OCI-LY3 (cell line): ENCODE measurements around the gene LRRC7.

Experiments used
- H2AFZ ChIP-seq: fragments of 200-600, 300-600 bp; shearing (Covaris generic); 2 replicates; pipeline ENCODE4 v1.6.0; 2014; ENCODE audit warnings: antibody characterized with exemption, low read depth, low read length
- H3K27ac ChIP-seq: fragments of 200-600, 300-600 bp; sonication (generic); 2 replicates; pipeline ENCODE4 v1.5.1; 2014; ENCODE audit warnings: mild to moderate bottlenecking, low read length, moderate library complexity, mixed read lengths
- H3K27me3 ChIP-seq: fragments of 200-600, 300-600 bp; sonication (generic); 2 replicates; pipeline ENCODE4 v1.6.1; 2014; ENCODE audit warnings: low read depth, low read length, mixed read lengths
- H3K36me3 ChIP-seq: fragments of 200-600, 300-600 bp; sonication (generic); replicated peaks from 2 replicates; pipeline ENCODE3; 2014; ENCODE audit warnings: low read depth, low read length, mixed read lengths
- H3K4me1 ChIP-seq: fragments of 300-600, 200-600 bp; sonication (generic); 2 replicates; pipeline ENCODE4 v1.6.1; 2014; ENCODE audit warnings: low read length, mixed read lengths
- H3K4me2 ChIP-seq: fragments of 200-600, 300-600 bp; sonication (generic); 2 replicates; pipeline ENCODE4 v1.6.1; 2014; ENCODE audit warnings: low read length, mixed read lengths
- H3K4me3 ChIP-seq: fragments of 300-600, 200-600 bp; sonication (generic); 2 replicates; pipeline ENCODE4 v1.5.1; 2014; ENCODE audit warnings: antibody characterized with exemption, mild to moderate bottlenecking, low read length, moderate library complexity
- H3K79me2 ChIP-seq: fragments of 300-600, 200-600 bp; shearing (Covaris generic); 2 replicates; pipeline ENCODE4 v1.6.1; 2014; ENCODE audit warnings: mild to moderate bottlenecking, low read length, mixed read lengths
- H3K9ac ChIP-seq: fragments of 300-600, 200-600 bp; shearing (Covaris generic); 2 replicates; pipeline ENCODE4 v1.6.0; 2014; ENCODE audit warnings: mild to moderate bottlenecking, low read length, moderate library complexity
- H3K9me3 ChIP-seq: fragments of 200-600, 300-600 bp; shearing (Covaris generic); 2 replicates; pipeline ENCODE4 v1.6.1; 2014; ENCODE audit warnings: low read length, mixed read lengths; ENCODE audit not compliant: insufficient read depth
- H4K20me1 ChIP-seq: fragments of 200-600, 300-600 bp; sonication (generic); 2 replicates; pipeline ENCODE4 v1.6.1; 2016; ENCODE audit warnings: low read length, mixed read lengths; ENCODE audit not compliant: insufficient read depth
- CTCF ChIP-seq: fragments of 200-600, 300-600 bp; sonication (generic); IDR thresholded peaks from 2 replicates; pipeline ENCODE4 v1.5.1; 2014; ENCODE audit warnings: antibody characterized with exemption, low read length, low read depth
- EZH2phosphoT487 ChIP-seq: fragments of 200-600 bp; shearing (Covaris generic); IDR thresholded peaks from 2 replicates; pipeline ENCODE4 v1.6.1; 2018; ENCODE audit warnings: antibody characterized with exemption, mixed run types, low read depth

LRRC7 gene

DNA sequence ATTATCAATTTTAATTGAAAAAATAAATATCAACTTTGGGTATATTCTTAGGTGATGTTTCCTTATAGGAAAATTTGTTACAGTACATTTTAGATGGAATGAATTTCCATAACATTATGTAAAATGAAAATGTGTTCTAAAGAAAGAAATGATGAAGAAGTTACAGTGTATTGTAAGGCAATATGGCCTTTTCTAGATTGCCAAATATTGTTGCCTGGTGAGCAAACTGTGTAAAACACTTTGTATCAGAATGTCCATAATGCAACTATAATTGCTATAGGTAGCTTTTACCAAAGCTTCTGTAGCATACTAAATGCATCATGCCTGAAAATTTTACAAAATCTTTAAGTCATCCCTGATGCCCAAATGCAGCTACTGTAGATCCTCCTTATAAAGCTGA is 285.0 kb downstream of the LRRC7 start:
- H3K27me3 ChIP-seq: no peaks in the 10 kb centered on the region
- no peak overlapping the region for H3K4me3 ChIP-seq
- no peak overlapping the region for H2AFZ ChIP-seq
- H3K9me3 ChIP-seq: no peaks in the 10 kb centered on the region
- no peaks in the 10 kb centered on the region for H3K79me2 ChIP-seq
- no peaks in the 10 kb centered on the region for H3K4me1 ChIP-seq
- TF ChIP-seq CTCF (no peak), EZH2phosphoT487 (no peak)
- no peaks in the 10 kb centered on the region for H3K36me3 ChIP-seq
- H3K4me2 ChIP-seq: no peak overlapping the region
- H4K20me1 ChIP-seq: no peaks in the 10 kb centered on the region
- no peak overlapping the region for H3K9ac ChIP-seq
- H3K27ac ChIP-seq: no peak overlapping the region

DNA sequence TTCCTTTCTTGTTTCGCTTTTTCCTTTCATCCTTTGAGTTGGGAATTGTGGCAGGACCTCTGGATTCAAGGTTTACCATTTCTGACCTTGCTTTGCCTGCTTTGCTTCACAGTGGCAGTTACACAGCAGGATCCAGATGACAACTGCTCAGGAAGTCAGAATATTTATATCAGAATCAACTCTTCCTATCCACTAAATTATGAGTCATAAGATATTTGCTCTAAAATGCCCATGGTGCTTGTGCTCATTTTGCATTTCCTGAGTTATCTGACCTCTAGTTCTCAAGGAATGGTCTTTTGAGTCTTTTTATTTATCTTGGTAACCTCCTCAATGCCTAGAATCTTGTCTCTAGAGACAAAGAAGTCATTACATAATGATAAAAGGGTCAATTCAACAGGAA is 290.8 kb downstream of the LRRC7 start:
- Histone ChIP-seq H3K27ac (no peak overlapping the region), H3K9me3 (no peaks in the 10 kb centered on the region), H3K9ac (no peak overlapping the region), H3K27me3 (no peaks in the 10 kb centered on the region), H4K20me1 (no peaks in the 10 kb centered on the region), H3K4me1 (no peaks in the 10 kb centered on the region), H3K36me3 (no peaks in the 10 kb centered on the region), H2AFZ (no peak overlapping the region), H3K79me2 (no peaks in the 10 kb centered on the region), H3K4me3 (no peak overlapping the region), H3K4me2 (no peak overlapping the region)
- TF ChIP-seq EZH2phosphoT487: no peak
- no peak for TF ChIP-seq CTCF

DNA sequence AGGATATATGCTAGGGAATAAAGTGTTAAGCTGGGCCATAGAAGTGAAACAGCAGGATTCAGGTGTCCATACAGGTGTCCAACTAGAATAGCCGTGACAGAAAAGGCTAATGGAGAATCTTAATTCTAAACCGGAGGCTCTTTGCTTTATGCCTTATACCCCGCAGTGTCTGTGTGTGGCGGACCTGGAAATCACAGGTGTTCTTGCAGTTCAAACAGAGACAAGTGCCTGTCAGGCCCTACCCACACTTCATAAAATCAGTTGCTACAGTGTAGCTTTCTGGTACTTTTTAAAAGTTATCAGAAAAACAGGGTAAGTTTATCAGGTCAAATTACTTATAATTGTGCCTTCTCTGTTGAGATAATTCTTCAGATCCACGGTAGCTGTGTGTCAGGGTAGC is 293.9 kb downstream of the LRRC7 start:
- H3K9me3 ChIP-seq: no peaks in the 10 kb centered on the region
- no peaks in the 10 kb centered on the region for H3K36me3 ChIP-seq
- no peaks in the 10 kb centered on the region for H4K20me1 ChIP-seq
- no peak overlapping the region for H3K27ac ChIP-seq
- no peak overlapping the region for H2AFZ ChIP-seq
- H3K4me2 ChIP-seq: no peak overlapping the region
- no peaks in the 10 kb centered on the region for H3K27me3 ChIP-seq
- H3K4me3 ChIP-seq: no peak overlapping the region
- H3K79me2 ChIP-seq: no peaks in the 10 kb centered on the region
- TF ChIP-seq CTCF (no peak), EZH2phosphoT487 (no peak)
- no peaks in the 10 kb centered on the region for H3K4me1 ChIP-seq
- no peak overlapping the region for H3K9ac ChIP-seq

GRCh38 chr1:69862906-69863305 is 295.2 kb downstream of the LRRC7 start:
- Histone ChIP-seq H3K27ac (no peak overlapping the region), H3K27me3 (no peaks in the 10 kb centered on the region), H3K79me2 (no peaks in the 10 kb centered on the region), H3K4me3 (no peak overlapping the region), H3K9me3 (no peaks in the 10 kb centered on the region), H4K20me1 (no peaks in the 10 kb centered on the region), H3K4me2 (no peak overlapping the region), H3K4me1 (no peaks in the 10 kb centered on the region), H3K9ac (no peak overlapping the region), H2AFZ (no peak overlapping the region), H3K36me3 (no peaks in the 10 kb centered on the region)
- TF ChIP-seq EZH2phosphoT487 (no peak), CTCF (no peak)
